ENCODE data around the gene RNF207. TPM values are rescaled to one million over a fixed set of nuclear protein-coding genes. Genes with fewer than 3 reads are reported as not detected.

The RNF207 gene
- total and polyA plus RNA-seq, 10 of the 15 experiments (the other 5 are each of a cell fraction or from before 2014, with no cell fraction given), result 1.7 to 36.4 (median 13.1) TPM

GRCh38 chr1:6245086-6245868 lies 39.4 kb downstream of the RNF207 start (continued):
- TF ChIP-seq E4F1 (IDR thresholded peaks at IDR 0.05; ENCODE audit: borderline replicate concordance, partially characterized antibody), result no peak
- peak; percentile 97 for TF ChIP-seq RCOR1 (conservative IDR thresholded peaks at IDR 0.05; ENCODE audit: low read depth, low read length)
- TF ChIP-seq SIN3A (IDR thresholded peaks at IDR 0.05; ENCODE audit: low read depth, low read length), result peak; percentile 97
- no peak for TF ChIP-seq ZBTB4 (CRISPR knock-in tag; IDR thresholded peaks at IDR 0.05)
- TF ChIP-seq SPI1 (IDR thresholded peaks at IDR 0.05; ENCODE audit: borderline replicate concordance, insufficient read depth, low read depth, low read length), result 0 out of 2 replicates have a peak, but pooled peaks have one; percentile 14
- TF ChIP-seq ZBTB33 (IDR thresholded peaks at IDR 0.05), result no peak
- TF ChIP-seq YY1 (IDR thresholded peaks at IDR 0.05; ENCODE audit: low read depth, low read length), result peak; percentile 75
- TF ChIP-seq STAT3 (IDR thresholded peaks at IDR 0.05; ENCODE audit: low read depth, low read length), result no peak
- TF ChIP-seq DPF2 (IDR thresholded peaks at IDR 0.05), result 0 out of 2 replicates have a peak, but pooled peaks have one; percentile 49
- no peak for TF ChIP-seq POLR2AphosphoS2 (IDR thresholded peaks at IDR 0.05; ENCODE audit: low read depth, low read length)
- no peak for TF ChIP-seq BCL3 (IDR thresholded peaks at IDR 0.05; ENCODE audit: borderline replicate concordance, insufficient read depth, low read depth, low read length, poor library complexity, severe bottlenecking)
- no peak for TF ChIP-seq WRNIP1 (IDR thresholded peaks at IDR 0.05; ENCODE audit: borderline replicate concordance, low read depth, low read length)
- no peak for TF ChIP-seq ZNF384 (IDR thresholded peaks at IDR 0.05; ENCODE audit: borderline replicate concordance, low read depth, low read length)
- 0 out of 2 replicates have a peak, but pooled peaks have one; percentile 26 for TF ChIP-seq BACH1 (IDR thresholded peaks at IDR 0.05; ENCODE audit: borderline replicate concordance)
- TF ChIP-seq ZNF24 (IDR thresholded peaks at IDR 0.05), result 0 out of 2 replicates have a peak, but pooled peaks have one; percentile 40
- TF ChIP-seq IRF4 (IDR thresholded peaks at IDR 0.05; ENCODE audit: low read depth, low read length), result 0 out of 2 replicates have a peak, but pooled peaks have one; percentile 22
- no peak for TF ChIP-seq CHD4 (IDR thresholded peaks at IDR 0.05)
- no peak for TF ChIP-seq NBN (IDR thresholded peaks at IDR 0.05)
- no peak for TF ChIP-seq TARDBP (IDR thresholded peaks at IDR 0.05; ENCODE audit: borderline replicate concordance)

Data from GM12878 (cell line).